RWPE2 (cell line): Measurements from ENCODE around the gene C11orf21.

Experiments used
- ATAC-seq: fragments of 200-7000 bp; cut with Tn5 transposase; 3 replicates; pipeline ENCODE4 v1.9.1; 2021; ENCODE audit warnings: low read depth
- DNase-seq: peaks from one replicate; pipeline ENCODE4 v3.0.0-alpha.2; 2020; ENCODE audit warnings: low spot score
- H3K27ac ChIP-seq: fragments of 450-650 bp; 2 replicates; pipeline ENCODE4 v1.5.1; 2017; ENCODE audit warnings: mild to moderate bottlenecking; ENCODE audit not compliant: poor library complexity, severe bottlenecking
- H3K27me3 ChIP-seq: fragments of 250-450 bp; sonication (Bioruptor Pico); 2 replicates; pipeline ENCODE4 v1.5.1; 2021; ENCODE audit warnings: mild to moderate bottlenecking, moderate library complexity; ENCODE audit not compliant: insufficient read depth, poor library complexity, severe bottlenecking
- H3K36me3 ChIP-seq: fragments of 250-450 bp; sonication (Bioruptor Pico); 2 replicates; pipeline ENCODE4 v1.5.1; 2020; ENCODE audit warnings: low read depth, mild to moderate bottlenecking, moderate library complexity
- H3K4me1 ChIP-seq: fragments of 250-450 bp; sonication (Bioruptor Pico); 2 replicates; pipeline ENCODE4 v1.5.1; 2021; ENCODE audit warnings: mild to moderate bottlenecking, moderate library complexity; ENCODE audit not compliant: insufficient read depth, poor library complexity, severe bottlenecking
- H3K4me3 ChIP-seq: fragments of 250-450 bp; sonication (Bioruptor Pico); 2 replicates; pipeline ENCODE4 v1.5.1; 2021; ENCODE audit warnings: mild to moderate bottlenecking, moderate library complexity; ENCODE audit not compliant: severe bottlenecking
- H3K9me3 ChIP-seq: fragments of 250-450 bp; sonication (Bioruptor Pico); 2 replicates; pipeline ENCODE4 v1.5.1; 2021; ENCODE audit warnings: mild to moderate bottlenecking, moderate library complexity; ENCODE audit not compliant: severe bottlenecking
- TF ChIP-seq, protein P1 (sequence below): fragments of 450-650 bp; IDR thresholded peaks from one replicate; pipeline ENCODE4 v1.5.1; 2017; ENCODE audit warnings: mild to moderate bottlenecking, moderate library complexity; ENCODE audit not compliant: poor library complexity, severe bottlenecking

C11orf21 gene

DNA sequence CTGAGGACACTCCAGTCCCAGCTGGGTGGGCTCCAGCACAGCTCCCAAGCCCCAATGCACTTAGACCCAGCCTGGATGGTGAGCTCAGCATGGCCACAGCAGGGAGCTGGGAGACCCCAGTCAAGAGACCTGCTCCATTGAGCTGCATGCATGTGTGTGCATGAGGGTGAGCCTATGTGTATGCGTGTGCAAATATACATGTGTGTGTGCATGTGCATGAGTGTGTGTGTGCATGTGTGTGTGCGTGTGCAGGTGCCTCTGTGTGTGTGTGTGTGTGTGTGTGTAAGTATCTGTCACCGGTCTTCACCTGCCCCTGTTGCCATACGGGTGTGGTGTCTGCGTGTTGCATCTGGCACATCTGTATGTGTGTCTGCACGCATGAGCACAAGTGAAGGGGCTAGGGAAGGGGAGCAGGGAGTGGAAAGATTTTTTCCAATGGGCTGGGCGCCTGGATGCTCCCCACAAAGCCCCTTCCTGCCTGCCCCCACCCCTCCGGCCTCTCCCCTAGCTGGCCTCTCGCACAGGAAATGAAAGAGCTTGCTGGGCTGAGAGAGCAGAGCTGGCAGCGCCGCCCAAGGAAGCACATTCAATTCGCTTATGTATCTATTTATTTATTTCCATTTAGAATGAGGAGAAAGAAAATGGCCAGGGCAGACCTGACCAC is 4.2 kb upstream of the C11orf21 start:
- ATAC-seq (no peak), DNase-seq (peak; percentile 19)
- no peak overlapping the region for H3K27ac ChIP-seq
- no peak overlapping the region for H3K4me3 ChIP-seq
- TF ChIP-seq, protein P1, sequence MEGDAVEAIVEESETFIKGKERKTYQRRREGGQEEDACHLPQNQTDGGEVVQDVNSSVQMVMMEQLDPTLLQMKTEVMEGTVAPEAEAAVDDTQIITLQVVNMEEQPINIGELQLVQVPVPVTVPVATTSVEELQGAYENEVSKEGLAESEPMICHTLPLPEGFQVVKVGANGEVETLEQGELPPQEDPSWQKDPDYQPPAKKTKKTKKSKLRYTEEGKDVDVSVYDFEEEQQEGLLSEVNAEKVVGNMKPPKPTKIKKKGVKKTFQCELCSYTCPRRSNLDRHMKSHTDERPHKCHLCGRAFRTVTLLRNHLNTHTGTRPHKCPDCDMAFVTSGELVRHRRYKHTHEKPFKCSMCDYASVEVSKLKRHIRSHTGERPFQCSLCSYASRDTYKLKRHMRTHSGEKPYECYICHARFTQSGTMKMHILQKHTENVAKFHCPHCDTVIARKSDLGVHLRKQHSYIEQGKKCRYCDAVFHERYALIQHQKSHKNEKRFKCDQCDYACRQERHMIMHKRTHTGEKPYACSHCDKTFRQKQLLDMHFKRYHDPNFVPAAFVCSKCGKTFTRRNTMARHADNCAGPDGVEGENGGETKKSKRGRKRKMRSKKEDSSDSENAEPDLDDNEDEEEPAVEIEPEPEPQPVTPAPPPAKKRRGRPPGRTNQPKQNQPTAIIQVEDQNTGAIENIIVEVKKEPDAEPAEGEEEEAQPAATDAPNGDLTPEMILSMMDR: no peak
- no peaks in the 10 kb centered on the region for H3K36me3 ChIP-seq
- H3K4me1 ChIP-seq: no peaks in the 10 kb centered on the region
- H3K27me3 ChIP-seq: no peaks in the 10 kb centered on the region
- no peaks in the 10 kb centered on the region for H3K9me3 ChIP-seq

DNA sequence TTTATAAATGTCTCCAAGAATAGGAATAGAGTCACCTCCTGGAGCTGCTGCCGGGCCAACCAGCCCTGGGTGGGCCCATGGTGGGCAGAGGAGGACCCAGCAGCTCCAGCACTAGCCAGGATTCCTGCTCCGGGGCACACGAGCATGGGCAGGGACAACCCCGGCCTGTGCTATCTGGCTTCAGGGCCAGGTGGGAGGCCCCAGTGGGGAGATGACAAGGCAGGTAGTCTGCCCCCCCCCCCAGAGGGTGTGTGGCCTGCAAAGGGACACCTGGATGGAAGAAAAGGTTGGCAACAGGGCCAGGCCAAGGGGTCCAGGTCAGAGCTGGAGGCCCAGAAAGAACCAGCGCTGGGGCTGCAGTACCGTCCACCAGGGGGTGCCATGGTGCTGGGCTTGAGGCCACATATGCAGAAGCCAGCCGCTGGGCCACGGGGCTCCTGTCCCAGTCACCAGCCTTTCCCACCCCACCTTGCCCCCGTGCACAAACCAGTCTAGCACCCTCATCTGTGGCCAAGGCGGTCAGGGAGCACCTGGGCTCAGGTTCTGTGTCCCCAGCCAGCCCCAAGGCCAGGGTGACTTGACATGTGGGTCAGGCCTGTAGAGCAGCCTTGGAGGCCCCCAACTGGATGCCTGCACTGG is 3.5 kb upstream of the C11orf21 start:
- H3K27ac ChIP-seq: no peak overlapping the region
- ATAC-seq: peak; percentile 67
- H3K36me3 ChIP-seq: no peaks in the 10 kb centered on the region
- TF ChIP-seq, protein P1: peak; percentile 82
- no peaks in the 10 kb centered on the region for H3K4me1 ChIP-seq
- no peak overlapping the region for H3K4me3 ChIP-seq
- DNase-seq: peak; percentile 75
- no peaks in the 10 kb centered on the region for H3K9me3 ChIP-seq
- no peaks in the 10 kb centered on the region for H3K27me3 ChIP-seq

DNA sequence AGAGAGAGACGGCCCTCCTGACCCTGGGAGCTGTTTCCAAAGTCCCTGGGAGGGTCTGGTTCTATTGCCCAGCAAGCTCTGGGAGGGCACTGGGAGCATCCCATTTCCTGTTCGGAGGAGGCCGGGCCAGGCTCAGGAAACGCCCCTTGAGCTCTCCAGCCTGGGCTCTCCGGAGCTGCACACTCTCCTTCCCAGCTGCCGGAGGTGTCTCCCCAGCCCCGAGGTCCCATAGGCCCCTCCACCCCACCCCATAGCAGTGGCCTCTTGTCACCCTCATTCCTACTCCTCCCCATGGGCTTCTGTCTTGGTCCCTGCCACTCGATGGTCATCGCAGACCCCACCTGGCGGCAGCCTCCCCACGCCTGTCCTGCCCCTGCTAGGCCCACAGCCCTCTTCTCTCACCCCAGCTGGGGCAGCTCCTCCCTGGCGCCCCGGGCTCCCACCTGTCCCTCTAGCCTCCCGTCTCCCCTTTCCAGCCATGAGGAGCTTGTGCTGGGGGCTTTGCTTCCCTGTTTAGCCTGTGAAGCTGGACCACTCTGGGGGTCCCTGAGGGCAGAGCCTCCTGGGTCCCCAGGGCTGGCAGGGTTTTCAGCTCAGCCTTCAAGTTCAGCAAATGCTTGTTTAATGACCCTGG is 2.9 kb upstream of the C11orf21 start:
- Histone ChIP-seq H3K27ac (no peak overlapping the region), H3K9me3 (no peaks in the 10 kb centered on the region), H3K27me3 (no peaks in the 10 kb centered on the region), H3K4me1 (no peaks in the 10 kb centered on the region), H3K36me3 (no peaks in the 10 kb centered on the region), H3K4me3 (no peak overlapping the region)
- TF ChIP-seq, protein P1: no peak
- ATAC-seq (no peak), DNase-seq (no peak)

DNA sequence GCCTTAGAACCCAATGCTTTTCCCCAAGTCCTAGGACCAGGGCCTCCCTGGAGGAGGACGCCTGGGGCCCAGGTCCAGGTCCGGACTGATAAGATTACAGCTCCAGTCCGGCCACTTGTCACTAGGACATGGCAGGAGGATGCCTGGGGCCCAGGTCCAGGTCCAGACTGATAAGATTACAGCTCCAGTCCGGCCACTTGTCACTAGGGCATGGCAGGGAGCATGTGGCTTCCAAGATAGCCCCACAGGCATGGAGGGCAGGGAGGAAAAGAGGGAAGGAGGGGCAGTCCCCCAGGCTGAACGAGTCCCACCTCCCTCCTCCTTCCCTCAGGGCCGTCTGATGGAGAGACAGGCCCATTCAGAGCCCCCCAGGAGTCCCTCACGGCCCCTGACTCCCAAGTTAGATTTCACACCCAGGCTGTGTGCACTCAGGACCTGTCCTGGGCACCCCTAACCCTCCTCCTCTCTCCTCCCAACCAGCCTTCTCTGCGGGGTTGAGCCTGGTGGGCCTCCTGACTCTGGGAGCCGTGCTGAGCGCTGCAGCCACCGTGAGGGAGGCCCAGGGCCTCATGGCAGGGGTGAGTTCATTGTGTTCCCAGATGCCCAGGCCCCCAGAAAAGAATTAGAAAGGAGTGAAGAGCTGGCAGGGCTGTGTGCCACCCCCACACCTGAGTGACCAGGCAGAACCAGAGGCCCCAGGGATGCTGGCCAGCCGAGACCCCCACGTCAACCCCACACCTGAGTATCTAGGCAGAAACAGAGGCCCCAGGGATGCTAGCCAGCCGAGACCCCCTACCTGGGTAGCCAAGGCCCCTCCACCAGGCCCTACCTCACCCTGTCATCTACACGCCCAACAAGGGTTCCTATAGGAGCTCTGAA is 2.1 kb upstream of the C11orf21 start:
- no peak for ATAC-seq
- Histone ChIP-seq H3K9me3 (no peaks in the 10 kb centered on the region), H3K27me3 (no peaks in the 10 kb centered on the region), H3K4me1 (no peaks in the 10 kb centered on the region), H3K36me3 (no peaks in the 10 kb centered on the region), H3K27ac (no peak overlapping the region), H3K4me3 (no peak overlapping the region)
- DNase-seq: no peak
- TF ChIP-seq, protein P1: no peak
